H1 (cell line): ENCODE measurements around the gene SH3PXD2B.

Source experiments
- GABPA ChIP-seq: IDR thresholded peaks from 2 replicates; pipeline ENCODE4 v1.6.1; 2011; ENCODE audit warnings: mild to moderate bottlenecking, low read length, moderate library complexity, borderline replicate concordance; ENCODE audit not compliant: insufficient read depth
- JUND ChIP-seq: IDR thresholded peaks from 2 replicates; pipeline ENCODE4 v1.6.1; 2011; ENCODE audit warnings: mild to moderate bottlenecking, improper control_type of control experiment, low read length
- POLR2A ChIP-seq, 2 experiments: IDR thresholded peaks; 1 replicate in 1 of 2; 2 replicates in 1 of 2; pipeline ENCODE4 v1.6.1; 2011; ENCODE audit warnings: low read depth in 2 of 2, low read length in 2 of 2, mild to moderate bottlenecking in 2 of 2; ENCODE audit errors: control extremely low read depth in 1 of 2
- TAF1 ChIP-seq: IDR thresholded peaks from 2 replicates; pipeline ENCODE4 v1.6.1; 2011; ENCODE audit warnings: mild to moderate bottlenecking, low read depth, low read length
- USF2 ChIP-seq: IDR thresholded peaks from 2 replicates; pipeline ENCODE4 v1.6.1; 2011; ENCODE audit warnings: low read length, improper control_type of control experiment

DNA sequence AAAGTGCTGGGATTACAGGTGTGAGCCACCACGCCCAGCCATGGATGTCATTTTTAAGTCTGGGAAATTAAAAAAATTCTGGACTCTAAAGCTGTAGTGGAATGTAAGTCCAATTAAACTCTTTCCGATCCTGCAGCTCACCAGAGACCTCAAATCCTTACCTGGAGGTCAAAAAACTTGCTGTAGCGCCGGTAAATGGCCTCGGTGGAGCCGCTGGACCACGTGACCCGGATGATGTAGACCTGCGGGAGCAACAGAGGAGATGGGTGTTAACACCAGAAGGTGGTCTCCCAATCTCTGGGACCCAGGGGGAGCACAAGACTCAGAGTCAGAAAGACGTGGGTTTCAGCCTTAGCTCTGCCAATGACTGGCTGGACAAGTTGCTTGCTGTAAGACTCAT, 32.1 kb downstream of the SH3PXD2B start:
- no peak for TF ChIP-seq USF2
- TF ChIP-seq JUND: no peak
- TF ChIP-seq GABPA: no peak
- TF ChIP-seq POLR2A (IDR thresholded peaks at IDR 0.05; ENCODE audit: control extremely low read depth in 1 of 2, low read depth in 2 of 2, low read length in 2 of 2): no peak
- no peak for TF ChIP-seq TAF1
